PC-3 (cell line): Measurements from ENCODE around the gene SLC30A7. TPM values are rescaled to one million over a fixed set of nuclear protein-coding genes. Genes with fewer than 3 reads are reported as not detected.

ENCODE experiments used
- ATAC-seq: fragments of 200-7000 bp; cut with Tn5 transposase; 2 replicates; pipeline ENCODE4 v1.9.1; 2020; ENCODE audit warnings: mild to moderate bottlenecking, moderate library complexity
- BruUV-seq: library from RNA; stranded (reverse); fragments of 400-500 nt; replicated peaks from 2 replicates; lab custom pipeline; 2021; lab: Mats Ljungman, UMichigan
- CTCF ChIA-PET: fragments of 300-600 bp; sonication (Branson Sonifier 250); formaldehyde crosslinking; loops from one replicate; lab custom pipeline; 2022; ENCODE audit warnings: antibody characterized with exemption; lab: Charles Lee
- POLR2A ChIA-PET: fragments of 300-600 bp; sonication (Branson Sonifier 250); formaldehyde crosslinking; loops from one replicate; lab custom pipeline; 2022; ENCODE audit warnings: antibody characterized with exemption; ENCODE audit not compliant: unreplicated experiment; lab: Charles Lee
- DNase-seq: peaks from one replicate; pipeline ENCODE4 v3.0.0-alpha.2; 2015
- H2AFZ ChIP-seq: fragments of 300-600 bp; sonication (generic); 2 replicates; pipeline ENCODE4 v1.6.0; 2016; ENCODE audit warnings: antibody characterized with exemption, low read length
- H3F3A ChIP-seq: fragments of 300-600 bp; sonication (generic); one replicate; pipeline ENCODE4 v1.6.0; 2017; ENCODE audit warnings: antibody characterized with exemption, low read length, control low read depth, mild to moderate bottlenecking; ENCODE audit not compliant: unreplicated experiment
- H3K27ac ChIP-seq: fragments of 300-600 bp; sonication (generic); 2 replicates; pipeline ENCODE4 v1.5.1; 2016; ENCODE audit warnings: mild to moderate bottlenecking, low read length
- H3K27me3 ChIP-seq: fragments of 300-600 bp; sonication (generic); 2 replicates; pipeline ENCODE4 v1.6.1; 2016; ENCODE audit warnings: low read length, mixed read lengths
- H3K36me3 ChIP-seq: fragments of 300-600 bp; sonication (generic); 2 replicates; pipeline ENCODE4 v1.6.1; 2016; ENCODE audit warnings: low read depth, mixed run types, low read length, mixed read lengths
- H3K4me1 ChIP-seq: fragments of 300-600 bp; sonication (generic); 2 replicates; pipeline ENCODE4 v1.5.1; 2016; ENCODE audit warnings: low read length; ENCODE audit not compliant: insufficient read depth
- H3K4me2 ChIP-seq: fragments of 300-600 bp; sonication (generic); 2 replicates; pipeline ENCODE4 v1.6.0; 2016; ENCODE audit warnings: low read length
- H3K4me3 ChIP-seq: fragments of 300-600 bp; sonication (generic); 2 replicates; pipeline ENCODE4 v1.5.1; 2016; ENCODE audit warnings: mild to moderate bottlenecking, low read length, mixed read lengths
- H3K79me2 ChIP-seq: fragments of 300-600 bp; sonication (generic); 2 replicates; pipeline ENCODE4 v1.6.1; 2017; ENCODE audit warnings: low read length, mixed read lengths
- H3K9ac ChIP-seq: fragments of 300-600 bp; sonication (generic); 2 replicates; pipeline ENCODE4 v1.6.0; 2016; ENCODE audit warnings: mild to moderate bottlenecking, low read length
- H3K9me2 ChIP-seq: fragments of 300-600 bp; sonication (generic); replicated peaks from 2 replicates; pipeline ENCODE4 v1.6.1; 2016; ENCODE audit warnings: mixed run types, low read length, mixed read lengths
- H3K9me3 ChIP-seq: fragments of 300-600 bp; sonication (generic); 2 replicates; pipeline ENCODE4 v1.6.1; 2016; ENCODE audit warnings: low read length, mixed read lengths
- H4K20me1 ChIP-seq: fragments of 300-600 bp; sonication (generic); 2 replicates; pipeline ENCODE4 v1.6.1; 2016; ENCODE audit warnings: low read length, mixed read lengths
- CTCF ChIP-seq: fragments of 300-600 bp; sonication (generic); conservative IDR thresholded peaks from 2 replicates; pipeline ENCODE4 v1.5.1; 2017; ENCODE audit warnings: antibody characterized with exemption, low read depth, mild to moderate bottlenecking, low read length
- EZH2 ChIP-seq: fragments of 300-600 bp; sonication (generic); IDR thresholded peaks from one replicate; pipeline ENCODE4 v1.6.1; 2017; ENCODE audit warnings: antibody characterized with exemption, mild to moderate bottlenecking, low read length; ENCODE audit not compliant: unreplicated experiment
- EZH2phosphoT487 ChIP-seq: fragments of 300-600 bp; sonication (generic); IDR thresholded peaks from 2 replicates; pipeline ENCODE4 v1.6.1; 2018; ENCODE audit warnings: mild to moderate bottlenecking, antibody characterized with exemption, low read length, borderline replicate concordance
- intact Hi-C: fragments of 100-400 bp; cut with micrococcal nuclease; formaldehyde crosslinking; loops from 2 replicates; pipeline ENCODE4 v1.9.0; 2023
- total RNA-seq: library from RNA; depleted of rRNA; stranded (reverse); fragments of >200 nt; gene quantifications from 2 replicates; pipeline ENCODE4 v1.2.3, GENCODE V29; 2014

The SLC30A7 gene
- total RNA-seq, 1 experiment from 2014 or later, result 24.0 TPM

GRCh38 chr1:100971021-100971420 lies 75.1 kb downstream of the SLC30A7 start:
- BruUV-seq, result no TSS peak
- intact Hi-C loops, result no loop called here
- Histone ChIP-seq H2AFZ (no peak overlapping the region), H3K36me3 (peaks cover 5% of the 10 kb centered on the region; the same call in 1 of the 2 replicates), H3K79me2 (no peaks in the 10 kb centered on the region), H3K4me3 (no peak overlapping the region), H3K9me3 (no peaks in the 10 kb centered on the region), H3K9ac (no peak overlapping the region), H3K4me1 (no peaks in the 10 kb centered on the region), H3K9me2 (no peaks in the 10 kb centered on the region), H3K4me2 (no peak overlapping the region), H3F3A (no peaks in the 10 kb centered on the region), H3K27me3 (no peaks in the 10 kb centered on the region), H4K20me1 (no peaks in the 10 kb centered on the region), H3K27ac (no peak overlapping the region)
- TF ChIP-seq EZH2phosphoT487 (no peak), CTCF (no peak), EZH2 (no peak)
- ChIA-PET CTCF (no interaction called here), POLR2A (no interaction called here)
- DNase-seq (no peak), ATAC-seq (no peak)

- Histone ChIP-seq H3K36me3 (peaks cover 3% of the 10 kb centered on the region; the same call in 1 of the 2 replicates), H3K27me3 (no peaks in the 10 kb centered on the region), H2AFZ (no peak overlapping the region), H3K4me1 (no peaks in the 10 kb centered on the region), H3K4me3 (no peak overlapping the region), H3K9ac (no peak overlapping the region), H3K4me2 (no peak overlapping the region), H3F3A (no peaks in the 10 kb centered on the region), H3K27ac (no peak overlapping the region), H3K9me2 (no peaks in the 10 kb centered on the region), H4K20me1 (no peaks in the 10 kb centered on the region), H3K9me3 (no peaks in the 10 kb centered on the region), H3K79me2 (no peaks in the 10 kb centered on the region)
- ChIA-PET POLR2A (no interaction called here), CTCF (no interaction called here)
- TF ChIP-seq CTCF, result no peak
- DNase-seq, result no peak
- intact Hi-C loops, result no loop called here
- ATAC-seq, result no peak
- no TSS peak for BruUV-seq
Measured at GRCh38 chr1:100972185-100972584, 76.3 kb downstream of the SLC30A7 start.

- no peaks in the 10 kb centered on the region for H3K27me3 ChIP-seq
- TF ChIP-seq CTCF (no peak), EZH2phosphoT487 (no peak), EZH2 (no peak)
- intact Hi-C loops, result no loop called here
- no peaks in the 10 kb centered on the region for H3K9me2 ChIP-seq
- H3F3A ChIP-seq, result no peaks in the 10 kb centered on the region
- no peak overlapping the region for H3K27ac ChIP-seq
- H3K4me1 ChIP-seq, result no peaks in the 10 kb centered on the region
- H3K4me3 ChIP-seq, result no peak overlapping the region
- CTCF ChIA-PET, result no interaction called here
- no peaks in the 10 kb centered on the region for H3K79me2 ChIP-seq
- DNase-seq, result no peak
- no TSS peak for BruUV-seq
- H3K9ac ChIP-seq, result no peak overlapping the region
- ATAC-seq, result no peak
- H3K36me3 ChIP-seq, result peaks cover 6% of the 10 kb centered on the region; the same call in 1 of the 2 replicates
- no peaks in the 10 kb centered on the region for H3K9me3 ChIP-seq
- no peak overlapping the region for H3K4me2 ChIP-seq
- H2AFZ ChIP-seq, result no peak overlapping the region
- POLR2A ChIA-PET, result no interaction called here
- no peaks in the 10 kb centered on the region for H4K20me1 ChIP-seq
Measured at GRCh38 chr1:100976936-100977335, 81.0 kb downstream of the SLC30A7 start.
